Adrenal gland (tissue), 5 donors: ENCODE results near the gene ACRBP.

ENCODE experiments used
- POLR2A ChIP-seq, 2 donors: fragments of 450-650 bp; IDR thresholded peaks; one replicate each; pipeline ENCODE4 v1.6.1; 2017; ENCODE audit warnings: antibody characterized with exemption in 2 of 2, mild to moderate bottlenecking in 2 of 2, moderate library complexity in 1 of 2
- TF ChIP-seq, protein P1 (sequence below), 6 experiments: fragments of 450-650 bp in 4 of 6; fragments of 200-600 bp in 2 of 6; sonication (generic) in 1 of 6; IDR thresholded peaks; 1 replicate in 5 of 6; 2 replicates in 1 of 6; pipeline versions ENCODE4 v1.5.1 to v1.8.0; 2016 to 2021; ENCODE audit warnings: antibody characterized with exemption in 6 of 6, mild to moderate bottlenecking in 2 of 6, moderate library complexity in 1 of 6
- donor health status: DM: no; HTN: no; CAD: no.

DNA sequence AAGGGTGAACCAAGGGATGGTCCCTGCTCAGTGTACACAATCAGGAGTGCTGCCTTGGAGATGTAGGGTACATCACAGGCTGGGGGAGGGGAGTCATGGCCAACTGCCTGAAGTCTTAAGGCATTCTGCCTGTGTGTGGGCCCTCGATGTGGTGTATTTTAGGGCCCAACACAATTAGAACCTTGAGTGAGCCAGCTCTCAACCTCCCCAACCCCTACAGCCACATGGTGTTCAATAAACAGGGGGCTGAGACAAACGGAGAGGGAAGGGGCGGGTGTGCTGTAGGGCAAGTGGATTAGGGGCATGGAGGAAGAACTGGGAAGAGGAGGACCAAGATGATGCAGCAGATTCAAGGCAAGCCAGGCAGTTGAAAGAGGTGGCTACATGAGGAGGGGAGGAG, 31.4 kb downstream of the ACRBP start:
- TF ChIP-seq, protein P1, sequence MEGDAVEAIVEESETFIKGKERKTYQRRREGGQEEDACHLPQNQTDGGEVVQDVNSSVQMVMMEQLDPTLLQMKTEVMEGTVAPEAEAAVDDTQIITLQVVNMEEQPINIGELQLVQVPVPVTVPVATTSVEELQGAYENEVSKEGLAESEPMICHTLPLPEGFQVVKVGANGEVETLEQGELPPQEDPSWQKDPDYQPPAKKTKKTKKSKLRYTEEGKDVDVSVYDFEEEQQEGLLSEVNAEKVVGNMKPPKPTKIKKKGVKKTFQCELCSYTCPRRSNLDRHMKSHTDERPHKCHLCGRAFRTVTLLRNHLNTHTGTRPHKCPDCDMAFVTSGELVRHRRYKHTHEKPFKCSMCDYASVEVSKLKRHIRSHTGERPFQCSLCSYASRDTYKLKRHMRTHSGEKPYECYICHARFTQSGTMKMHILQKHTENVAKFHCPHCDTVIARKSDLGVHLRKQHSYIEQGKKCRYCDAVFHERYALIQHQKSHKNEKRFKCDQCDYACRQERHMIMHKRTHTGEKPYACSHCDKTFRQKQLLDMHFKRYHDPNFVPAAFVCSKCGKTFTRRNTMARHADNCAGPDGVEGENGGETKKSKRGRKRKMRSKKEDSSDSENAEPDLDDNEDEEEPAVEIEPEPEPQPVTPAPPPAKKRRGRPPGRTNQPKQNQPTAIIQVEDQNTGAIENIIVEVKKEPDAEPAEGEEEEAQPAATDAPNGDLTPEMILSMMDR (IDR thresholded peaks at IDR 0.05): no peak
- TF ChIP-seq POLR2A (IDR thresholded peaks at IDR 0.05): no peak
